ENCODE measurements around the gene RPS6KA3. TPM values are rescaled to one million over a fixed set of nuclear protein-coding genes. Genes with fewer than 3 reads are reported as not detected.

Gene RPS6KA3
- total RNA-seq, 1 experiment from 2014 or later = 35.5 TPM

DNA sequence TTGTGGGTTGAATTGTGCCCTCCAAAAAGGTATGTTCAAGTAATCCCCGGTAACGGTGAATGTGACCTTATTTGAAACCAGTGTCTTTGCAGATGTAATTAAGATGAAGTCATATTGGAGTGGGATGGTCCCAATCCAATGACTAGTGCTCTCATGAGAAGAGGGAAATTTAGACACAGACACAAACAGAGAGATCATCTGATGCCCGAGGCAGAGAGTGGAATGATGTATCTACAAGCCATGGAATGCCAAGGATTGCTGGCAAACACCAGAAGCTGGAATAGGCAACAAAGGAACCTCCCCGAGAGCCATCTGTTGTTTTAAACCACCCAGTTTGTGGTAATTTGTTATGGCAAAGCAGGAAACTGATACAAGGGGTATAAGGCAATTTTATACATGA is 35.1 kb downstream of the RPS6KA3 start:
- DNase-seq (ENCODE audit: low read depth, low spot score) (no peak), ATAC-seq (no peak)
- CTCF ChIA-PET = no interaction called here

More for the DNA sequence above, 35.1 kb downstream of the RPS6KA3 start:
- no peak overlapping the region for H3K4me2 ChIP-seq (ENCODE audit: low read length)
- 0 out of 2 replicates have a peak, but pooled peaks cover 5% of the 10 kb centered on the region for H3K79me2 ChIP-seq (ENCODE audit: insufficient read depth, low read length)
- TF ChIP-seq, protein P1, sequence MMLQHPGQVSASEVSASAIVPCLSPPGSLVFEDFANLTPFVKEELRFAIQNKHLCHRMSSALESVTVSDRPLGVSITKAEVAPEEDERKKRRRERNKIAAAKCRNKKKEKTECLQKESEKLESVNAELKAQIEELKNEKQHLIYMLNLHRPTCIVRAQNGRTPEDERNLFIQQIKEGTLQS (IDR thresholded peaks at IDR 0.05) = no peak
- TF ChIP-seq, protein P2, sequence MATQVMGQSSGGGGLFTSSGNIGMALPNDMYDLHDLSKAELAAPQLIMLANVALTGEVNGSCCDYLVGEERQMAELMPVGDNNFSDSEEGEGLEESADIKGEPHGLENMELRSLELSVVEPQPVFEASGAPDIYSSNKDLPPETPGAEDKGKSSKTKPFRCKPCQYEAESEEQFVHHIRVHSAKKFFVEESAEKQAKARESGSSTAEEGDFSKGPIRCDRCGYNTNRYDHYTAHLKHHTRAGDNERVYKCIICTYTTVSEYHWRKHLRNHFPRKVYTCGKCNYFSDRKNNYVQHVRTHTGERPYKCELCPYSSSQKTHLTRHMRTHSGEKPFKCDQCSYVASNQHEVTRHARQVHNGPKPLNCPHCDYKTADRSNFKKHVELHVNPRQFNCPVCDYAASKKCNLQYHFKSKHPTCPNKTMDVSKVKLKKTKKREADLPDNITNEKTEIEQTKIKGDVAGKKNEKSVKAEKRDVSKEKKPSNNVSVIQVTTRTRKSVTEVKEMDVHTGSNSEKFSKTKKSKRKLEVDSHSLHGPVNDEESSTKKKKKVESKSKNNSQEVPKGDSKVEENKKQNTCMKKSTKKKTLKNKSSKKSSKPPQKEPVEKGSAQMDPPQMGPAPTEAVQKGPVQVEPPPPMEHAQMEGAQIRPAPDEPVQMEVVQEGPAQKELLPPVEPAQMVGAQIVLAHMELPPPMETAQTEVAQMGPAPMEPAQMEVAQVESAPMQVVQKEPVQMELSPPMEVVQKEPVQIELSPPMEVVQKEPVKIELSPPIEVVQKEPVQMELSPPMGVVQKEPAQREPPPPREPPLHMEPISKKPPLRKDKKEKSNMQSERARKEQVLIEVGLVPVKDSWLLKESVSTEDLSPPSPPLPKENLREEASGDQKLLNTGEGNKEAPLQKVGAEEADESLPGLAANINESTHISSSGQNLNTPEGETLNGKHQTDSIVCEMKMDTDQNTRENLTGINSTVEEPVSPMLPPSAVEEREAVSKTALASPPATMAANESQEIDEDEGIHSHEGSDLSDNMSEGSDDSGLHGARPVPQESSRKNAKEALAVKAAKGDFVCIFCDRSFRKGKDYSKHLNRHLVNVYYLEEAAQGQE (IDR thresholded peaks at IDR 0.05; ENCODE audit: low read depth) = no peak
- TF ChIP-seq SIN3A (IDR thresholded peaks at IDR 0.05; ENCODE audit: low read depth) (no peak), ZNF274 (IDR thresholded peaks at IDR 0.05; ENCODE audit: low read depth, low read length) (no peak), CBX3 (IDR thresholded peaks at IDR 0.05; ENCODE audit: low read depth) (no peak), JUND (IDR thresholded peaks at IDR 0.05) (no peak), SRF (IDR thresholded peaks at IDR 0.05; ENCODE audit: low read depth) (no peak), EZH2phosphoT487 (IDR thresholded peaks at IDR 0.05; ENCODE audit: borderline replicate concordance) (no peak), POLR2A (IDR thresholded peaks at IDR 0.05; ENCODE audit: borderline replicate concordance, extremely low read depth, insufficient read depth, insufficient read length) (no peak), FOSL1 (IDR thresholded peaks at IDR 0.05; ENCODE audit: low read depth) (no peak), ELF1 (IDR thresholded peaks at IDR 0.05; ENCODE audit: borderline replicate concordance, low read depth) (no peak), YY1 (IDR thresholded peaks at IDR 0.05; ENCODE audit: extremely low read depth, insufficient replicate concordance, low read depth, low read length) (no peak), EZH2 (IDR thresholded peaks at IDR 0.05) (no peak)
- TF ChIP-seq, protein P3, sequence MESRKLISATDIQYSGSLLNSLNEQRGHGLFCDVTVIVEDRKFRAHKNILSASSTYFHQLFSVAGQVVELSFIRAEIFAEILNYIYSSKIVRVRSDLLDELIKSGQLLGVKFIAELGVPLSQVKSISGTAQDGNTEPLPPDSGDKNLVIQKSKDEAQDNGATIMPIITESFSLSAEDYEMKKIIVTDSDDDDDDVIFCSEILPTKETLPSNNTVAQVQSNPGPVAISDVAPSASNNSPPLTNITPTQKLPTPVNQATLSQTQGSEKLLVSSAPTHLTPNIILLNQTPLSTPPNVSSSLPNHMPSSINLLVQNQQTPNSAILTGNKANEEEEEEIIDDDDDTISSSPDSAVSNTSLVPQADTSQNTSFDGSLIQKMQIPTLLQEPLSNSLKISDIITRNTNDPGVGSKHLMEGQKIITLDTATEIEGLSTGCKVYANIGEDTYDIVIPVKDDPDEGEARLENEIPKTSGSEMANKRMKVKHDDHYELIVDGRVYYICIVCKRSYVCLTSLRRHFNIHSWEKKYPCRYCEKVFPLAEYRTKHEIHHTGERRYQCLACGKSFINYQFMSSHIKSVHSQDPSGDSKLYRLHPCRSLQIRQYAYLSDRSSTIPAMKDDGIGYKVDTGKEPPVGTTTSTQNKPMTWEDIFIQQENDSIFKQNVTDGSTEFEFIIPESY (IDR thresholded peaks at IDR 0.05; ENCODE audit: extremely low read depth, insufficient replicate concordance, low read length) = no peak
- TF ChIP-seq, protein P4, sequence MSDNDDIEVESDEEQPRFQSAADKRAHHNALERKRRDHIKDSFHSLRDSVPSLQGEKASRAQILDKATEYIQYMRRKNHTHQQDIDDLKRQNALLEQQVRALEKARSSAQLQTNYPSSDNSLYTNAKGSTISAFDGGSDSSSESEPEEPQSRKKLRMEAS (IDR thresholded peaks at IDR 0.05) = no peak
- no peaks in the 10 kb centered on the region for H3K9me2 ChIP-seq (ENCODE audit: insufficient read depth)
- ChIA-PET RAD21 (ENCODE audit: low non-redundant PET in 1 of 2, low total read pairs in 2 of 2, uncharacterized antibody in 2 of 2, unreplicated experiment in 2 of 2) (no interaction called here), POLR2A (no interaction called here)
- intact Hi-C loops (cut with micrococcal nuclease) = no loop called here
- no peaks in the 10 kb centered on the region for H4K20me1 ChIP-seq (ENCODE audit: insufficient read depth)
- H3K27ac ChIP-seq (ENCODE audit: low read depth, low read length) = no peak overlapping the region
- no peaks in the 10 kb centered on the region; a peak in 1 of 4 replicates for H3K36me3 ChIP-seq (ENCODE audit: control insufficient read depth in 1 of 2, insufficient read depth in 2 of 2, low read length in 2 of 2)
- no peak overlapping the region for H3K9ac ChIP-seq (ENCODE audit: low read length)
- H3K9me3 ChIP-seq (ENCODE audit: control insufficient read depth in 1 of 2, insufficient read depth in 1 of 2, low read depth in 1 of 2, low read length in 2 of 2) = no peaks in the 10 kb centered on the region
- H2AFZ ChIP-seq (ENCODE audit: low read depth, low read length, poor library complexity, severe bottlenecking) = no peak overlapping the region
- no TSS peak for BruUV-seq (replicated peaks)
- H3K4me1 ChIP-seq (ENCODE audit: control insufficient read depth in 1 of 2, insufficient read depth in 2 of 2, low read length in 2 of 2) = no peaks in the 10 kb centered on the region
- no peak overlapping the region for H3K4me3 ChIP-seq (replicated peaks in 1 of 2; ENCODE audit: low read depth in 1 of 2, low read length in 2 of 2)
- no peaks in the 10 kb centered on the region for H3K27me3 ChIP-seq (ENCODE audit: insufficient read depth, low read length)

All from HCT116 (cell line).